DMS53 treated with DMSO at 0.1 percent for 48 hours (cell line): Measurements from ENCODE around the gene CTXND1.
A peak's percentile ranks its signal among the peaks of the same experiment; 100 is the strongest.
"Not testable (repeated sequence)": the region's sequence is repeated elsewhere in the genome, so short reads cannot be mapped to it uniquely, and the experiment has no call there.

ENCODE experiments used
- DNase-seq: peaks from one replicate; lab custom pipeline; 2025; ENCODE audit not compliant: unreplicated experiment; lab: John Stamatoyannopoulos, UW

CTXND1 gene

GRCh38 chr15:80160570-80161156 is 91.3 kb downstream of the CTXND1 start:
- peak; percentile 80 for DNase-seq

GRCh38 chr15:80159811-80160569 is 92.0 kb downstream of the CTXND1 start:
- no peak for DNase-seq

- DNase-seq = no peak
These were observed 92.7 kb downstream of the CTXND1 start for GRCh38 chr15:80159301-80159700.

GRCh38 chr15:80157215-80157614 is 94.8 kb downstream of the CTXND1 start:
- no peak for DNase-seq

- no peak for DNase-seq
These were observed 95.8 kb downstream of the CTXND1 start for GRCh38 chr15:80156176-80156720.

GRCh38 chr15:80155378-80156175 is 96.4 kb downstream of the CTXND1 start:
- not testable (repeated sequence) for DNase-seq

GRCh38 chr15:80155001-80155377 is 97.0 kb downstream of the CTXND1 start:
- no peak for DNase-seq

- DNase-seq = no peak
These were observed 97.7 kb downstream of the CTXND1 start for GRCh38 chr15:80154336-80154735.

- no peak for DNase-seq
These were observed 98.1 kb downstream of the CTXND1 start for GRCh38 chr15:80153900-80154299.

GRCh38 chr15:80152896-80153876 is 98.8 kb downstream of the CTXND1 start, which contains the start of gene FAH:
Gene FAH, plus strand, starts transcription at chr15:80152999. Its CDS starts 56 bp downstream, at chr15:80153055.
- peak; percentile 42 for DNase-seq

- peak; percentile 66 for DNase-seq
These were observed 99.7 kb downstream of the CTXND1 start for GRCh38 chr15:80152180-80152895.

GRCh38 chr15:80151576-80151975 is 100.4 kb downstream of the CTXND1 start:
- no peak for DNase-seq

- no peak for DNase-seq
These were observed 100.9 kb downstream of the CTXND1 start for GRCh38 chr15:80151148-80151547.
